WERI-Rb-1 (cell line): ENCODE measurements around the gene TVP23C.
"Not testable (repeated sequence)": the region's sequence is repeated elsewhere in the genome, so short reads cannot be mapped to it uniquely, and the experiment has no call there.

Experiments used
- DNase-seq: peaks from one replicate; pipeline ENCODE4 v3.0.0-alpha.2; 2020
- H3K27ac ChIP-seq: fragments of 250-450 bp; sonication (Bioruptor Pico); 2 replicates; pipeline ENCODE4 v1.5.1; 2020; ENCODE audit warnings: mild to moderate bottlenecking, moderate library complexity
- H3K27me3 ChIP-seq: fragments of 250-450 bp; sonication (Bioruptor Pico); 2 replicates; pipeline ENCODE4 v1.5.1; 2021; ENCODE audit warnings: mild to moderate bottlenecking, low read depth, moderate library complexity; ENCODE audit not compliant: insufficient read depth, severe bottlenecking
- H3K36me3 ChIP-seq: fragments of 250-450 bp; sonication (Bioruptor Pico); 2 replicates; pipeline ENCODE4 v1.5.1; 2020; ENCODE audit warnings: mild to moderate bottlenecking, moderate library complexity
- H3K4me3 ChIP-seq: 2 replicates; pipeline ENCODE4 v1.5.1; 2011; ENCODE audit warnings: low read depth, mild to moderate bottlenecking, control low read depth, low read length
- H3K9me3 ChIP-seq: fragments of 250-450 bp; sonication (Bioruptor Pico); 2 replicates; pipeline ENCODE4 v1.5.1; 2021; ENCODE audit warnings: mild to moderate bottlenecking, moderate library complexity; ENCODE audit not compliant: severe bottlenecking

TVP23C gene

DNA sequence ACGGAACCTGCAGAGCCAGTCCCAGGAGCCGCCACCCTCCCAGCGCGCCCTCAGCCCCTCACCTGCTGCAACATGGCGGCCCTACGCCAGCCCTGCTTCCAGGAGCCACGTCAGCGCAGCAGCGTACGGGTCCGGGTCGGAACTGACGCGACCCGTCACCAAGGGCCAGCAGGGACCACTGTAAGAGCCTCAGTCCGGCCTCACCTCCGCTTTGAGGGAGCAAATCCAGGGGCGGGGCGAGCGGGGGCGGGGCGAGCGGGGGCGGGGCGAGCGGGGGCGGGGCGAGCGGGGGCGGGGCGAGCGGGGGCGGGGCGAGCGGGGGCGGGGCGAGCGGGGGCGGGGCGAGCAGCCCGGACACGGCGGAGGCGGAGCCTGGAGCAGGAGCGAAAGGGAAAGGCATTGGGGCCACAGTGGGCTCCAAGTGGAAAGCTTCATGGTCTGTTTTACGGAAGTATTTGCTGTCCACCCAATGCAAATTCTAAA lies at the start of gene TVP23C:
TSS of gene TVP23C (minus strand) at position 109 of the 483 bp plus-strand sequence. CDS start at position 74, 35 bp downstream.
- not testable (repeated sequence) for H3K27ac ChIP-seq, H3K9me3 ChIP-seq, H3K27me3 ChIP-seq, H3K36me3 ChIP-seq
- H3K4me3 ChIP-seq: peak within 1 kb of the TSS; percentile 44
- DNase-seq: peak; percentile 59

DNA sequence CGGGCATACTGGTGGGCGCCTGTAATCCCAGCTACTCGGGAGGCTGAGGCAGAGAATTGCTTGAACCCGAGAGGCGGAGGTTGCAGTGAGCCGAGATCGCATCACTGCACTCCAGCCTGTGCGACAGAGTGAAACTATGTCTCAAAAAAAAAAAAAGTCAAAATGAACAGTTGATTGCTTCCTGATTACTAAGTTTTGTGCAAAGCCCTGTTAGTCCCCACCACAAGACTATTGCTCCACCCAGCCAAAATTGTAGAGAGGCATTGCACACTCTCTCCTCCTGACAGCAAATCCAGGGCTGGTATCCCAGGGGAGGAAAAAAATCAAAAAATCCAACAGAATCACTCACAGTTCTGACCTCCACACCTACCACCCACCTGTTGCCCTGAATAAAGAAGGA lies 29.7 kb upstream of the TVP23C start:
- H3K9me3 ChIP-seq, DNase-seq, H3K4me3 ChIP-seq, H3K36me3 ChIP-seq, H3K27me3 ChIP-seq, H3K27ac ChIP-seq: not testable (repeated sequence)

GRCh38 chr17:15591986-15592385 lies 28.7 kb upstream of the TVP23C start:
- not testable (repeated sequence) for H3K27me3 ChIP-seq, H3K4me3 ChIP-seq, H3K36me3 ChIP-seq, DNase-seq, H3K27ac ChIP-seq, H3K9me3 ChIP-seq

DNA sequence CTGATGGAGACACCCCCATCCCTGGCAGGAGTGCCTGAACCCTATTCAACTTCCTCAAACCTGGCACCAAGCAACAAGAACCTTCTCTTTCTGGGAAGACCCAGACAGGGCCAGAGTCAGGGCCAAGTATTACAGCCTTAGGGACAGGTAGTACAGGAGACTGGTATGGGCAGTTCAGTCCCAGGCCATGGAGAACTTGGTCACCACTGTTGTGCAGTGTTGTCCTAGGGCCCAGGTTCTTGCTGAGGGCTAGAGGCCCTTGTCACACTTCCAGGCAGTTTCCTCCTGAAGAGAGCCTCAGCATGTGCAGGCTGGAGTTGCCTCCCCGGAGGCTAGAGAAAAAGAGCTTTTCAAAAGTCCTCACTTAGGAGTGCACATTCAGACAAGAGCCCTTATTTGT lies 27.6 kb upstream of the TVP23C start:
- H3K36me3 ChIP-seq, H3K27ac ChIP-seq, H3K9me3 ChIP-seq, H3K27me3 ChIP-seq, H3K4me3 ChIP-seq, DNase-seq: not testable (repeated sequence)

- not testable (repeated sequence) for H3K27me3 ChIP-seq, H3K4me3 ChIP-seq, H3K27ac ChIP-seq
Observed at GRCh38 chr17:15589544-15590536, 26.6 kb upstream of the TVP23C start.

DNA sequence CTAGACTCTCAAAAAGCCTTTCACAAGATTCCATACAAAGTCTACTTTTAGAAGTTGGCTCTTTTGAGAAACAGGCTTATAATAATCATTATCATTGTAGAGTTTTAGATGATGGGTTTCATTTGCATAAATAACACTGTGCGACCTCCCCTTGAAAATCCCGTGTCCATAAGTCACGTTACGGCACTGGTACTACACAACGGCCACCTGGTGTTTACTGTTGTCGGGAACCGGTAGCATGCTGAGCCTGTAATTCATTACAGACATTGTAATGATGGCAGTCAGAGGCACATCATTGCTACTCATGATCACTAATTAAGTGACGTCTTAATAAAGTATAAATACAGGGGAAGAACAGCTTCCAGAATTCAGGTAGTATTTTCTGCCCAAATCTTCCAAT lies 24.7 kb upstream of the TVP23C start:
- DNase-seq, H3K4me3 ChIP-seq, H3K27ac ChIP-seq, H3K36me3 ChIP-seq, H3K27me3 ChIP-seq, H3K9me3 ChIP-seq: not testable (repeated sequence)

More at GRCh38 chr17:15589544-15590536, 26.6 kb upstream of the TVP23C start:
- not testable (repeated sequence) for H3K36me3 ChIP-seq, H3K9me3 ChIP-seq, DNase-seq

DNA sequence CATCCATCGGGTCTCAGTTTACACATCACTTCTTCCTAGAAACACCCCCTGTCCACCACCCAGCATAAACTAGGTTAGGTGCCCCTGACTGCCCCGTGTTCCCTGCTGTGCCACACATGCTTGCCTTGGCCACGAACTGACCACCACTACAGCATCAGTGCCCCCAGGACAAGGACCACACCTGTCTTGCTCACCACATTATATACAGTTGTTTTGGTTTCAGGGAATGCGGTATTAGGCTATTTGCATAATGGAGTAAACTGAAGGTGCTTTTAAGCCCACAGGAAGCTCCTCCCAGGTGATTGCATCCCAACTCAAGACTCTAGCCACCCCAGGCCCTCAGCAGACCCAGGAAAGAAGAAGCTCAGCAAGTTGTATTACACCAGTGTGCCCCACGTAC lies 20.0 kb upstream of the TVP23C start:
- H3K4me3 ChIP-seq, DNase-seq, H3K9me3 ChIP-seq, H3K27ac ChIP-seq, H3K27me3 ChIP-seq, H3K36me3 ChIP-seq: not testable (repeated sequence)

GRCh38 chr17:15581462-15581861 lies 18.2 kb upstream of the TVP23C start:
- not testable (repeated sequence) for DNase-seq, H3K9me3 ChIP-seq, H3K36me3 ChIP-seq, H3K27me3 ChIP-seq, H3K27ac ChIP-seq, H3K4me3 ChIP-seq

- H3K27ac ChIP-seq, H3K9me3 ChIP-seq, DNase-seq, H3K27me3 ChIP-seq, H3K36me3 ChIP-seq, H3K4me3 ChIP-seq: not testable (repeated sequence)
Observed at GRCh38 chr17:15576848-15577247, 13.6 kb upstream of the TVP23C start.

- DNase-seq, H3K9me3 ChIP-seq, H3K27me3 ChIP-seq, H3K4me3 ChIP-seq, H3K36me3 ChIP-seq, H3K27ac ChIP-seq: not testable (repeated sequence)
Observed at GRCh38 chr17:15574660-15575059, 11.4 kb upstream of the TVP23C start.

DNA sequence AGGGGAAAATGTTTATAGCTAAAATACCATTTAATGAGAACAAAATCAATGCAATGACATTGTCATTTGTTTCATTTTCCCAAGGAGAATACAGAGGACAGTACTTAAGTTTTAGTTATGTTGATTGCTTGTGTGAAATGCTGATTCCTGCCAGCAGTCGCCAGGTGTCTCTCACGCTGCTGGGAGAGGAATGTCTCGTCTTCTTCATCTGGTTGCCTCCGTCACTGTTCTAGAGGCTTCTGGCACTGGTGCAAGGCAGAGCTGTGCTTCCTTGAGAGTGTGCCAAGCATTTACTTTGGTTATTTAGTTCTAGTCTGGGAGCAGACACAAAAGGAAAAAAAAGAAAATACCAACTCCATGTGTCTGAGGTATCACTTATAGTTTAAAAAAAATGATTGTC lies 10.6 kb upstream of the TVP23C start:
- H3K4me3 ChIP-seq, DNase-seq, H3K9me3 ChIP-seq, H3K27ac ChIP-seq, H3K36me3 ChIP-seq, H3K27me3 ChIP-seq: not testable (repeated sequence)

DNA sequence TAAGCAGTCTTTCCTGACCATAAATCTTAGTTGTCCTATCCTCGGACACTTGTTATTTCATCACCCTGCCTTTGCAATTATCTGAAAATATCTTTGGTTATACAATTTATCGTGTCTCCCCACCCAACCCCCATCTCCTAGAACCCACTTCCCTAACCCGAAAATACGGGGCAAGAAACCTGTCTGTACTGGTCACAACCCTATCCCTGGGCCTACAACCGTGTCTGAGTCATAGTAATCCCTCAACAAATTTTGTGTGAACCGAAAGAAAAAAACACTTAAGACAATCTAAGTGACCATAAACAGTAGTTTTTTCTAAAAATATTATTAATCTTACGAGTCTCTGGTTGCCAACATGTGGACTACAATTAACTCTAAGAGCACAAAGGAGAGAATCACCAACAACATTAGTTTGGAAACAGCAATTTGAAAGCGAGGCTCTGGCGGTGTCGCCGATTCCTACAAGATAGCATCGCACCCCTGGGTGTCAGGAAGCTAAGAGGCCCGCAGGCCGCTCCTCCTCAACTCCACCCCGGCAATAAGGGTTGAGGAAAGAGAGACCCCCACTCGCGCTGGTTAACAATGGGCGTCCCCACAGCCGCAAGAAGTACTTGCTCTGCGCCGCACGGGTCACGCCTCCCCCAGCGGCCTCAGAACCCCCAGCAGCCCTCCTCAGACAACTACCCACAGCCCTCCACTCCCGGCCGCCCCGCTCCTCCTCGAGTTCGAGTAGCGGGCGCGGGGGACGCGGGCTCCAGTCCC lies 489 bp downstream of the TVP23C start:
- not testable (repeated sequence) for H3K9me3 ChIP-seq, DNase-seq, H3K36me3 ChIP-seq, H3K27ac ChIP-seq, H3K27me3 ChIP-seq
- peak overlapping the region; percentile 44 for H3K4me3 ChIP-seq

GRCh38 chr17:15561439-15561838 lies 1.8 kb downstream of the TVP23C start:
- H3K27me3 ChIP-seq, H3K27ac ChIP-seq, H3K36me3 ChIP-seq: not testable (repeated sequence)

DNA sequence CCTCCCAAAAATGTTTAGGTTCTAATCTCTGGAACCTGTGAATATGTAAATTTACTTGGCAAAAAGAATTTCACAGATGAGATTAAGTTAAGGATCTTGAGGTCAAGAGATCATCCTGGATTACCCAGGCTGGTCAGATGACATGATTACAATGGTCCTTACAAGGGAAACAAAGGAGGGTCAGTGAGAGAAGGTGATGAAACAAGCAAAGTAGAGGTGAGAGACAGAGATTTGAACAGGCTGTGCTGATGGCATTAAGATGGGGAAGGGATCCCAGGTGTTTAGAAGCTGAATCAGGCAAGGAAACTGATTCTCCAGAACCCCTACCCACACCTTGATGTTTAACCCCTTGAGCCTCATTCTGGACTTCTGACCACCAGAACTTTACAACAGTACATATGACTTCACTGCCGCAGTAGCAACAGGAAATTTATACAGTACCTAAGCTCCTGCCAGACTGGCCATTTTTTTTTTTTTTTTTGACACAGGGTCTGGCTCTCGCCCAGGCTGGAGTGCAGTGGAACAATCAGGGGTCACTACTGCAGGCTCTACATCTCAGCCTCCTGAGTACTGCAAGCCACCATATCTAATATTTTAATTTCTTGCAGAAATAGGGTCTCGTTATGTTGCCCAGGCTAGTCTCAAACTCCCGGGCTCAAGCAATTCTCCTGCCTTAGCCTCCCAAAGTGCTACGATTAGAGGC lies 4.7 kb downstream of the TVP23C start:
- not testable (repeated sequence) for H3K27ac ChIP-seq, H3K27me3 ChIP-seq, H3K36me3 ChIP-seq, H3K9me3 ChIP-seq, H3K4me3 ChIP-seq, DNase-seq

More at GRCh38 chr17:15561439-15561838, 1.8 kb downstream of the TVP23C start:
- H3K9me3 ChIP-seq, H3K4me3 ChIP-seq, DNase-seq: not testable (repeated sequence)
